Ureter (tissue), 1 donor: Measurements from ENCODE around the gene PRPF38B. TPM values are rescaled to one million over a fixed set of nuclear protein-coding genes. Genes with fewer than 3 reads are reported as not detected.
"Not testable (repeated sequence)": the region's sequence is repeated elsewhere in the genome, so short reads cannot be mapped to it uniquely, and the experiment has no call there.

ENCODE experiments used
- DNase-seq: peaks from one replicate; pipeline ENCODE4 v3.0.0-alpha.2; 2020; ENCODE audit warnings: low spot score
- total RNA-seq: library from RNA; stranded (reverse); gene quantifications from one replicate; pipeline ENCODE4 v1.2.4, GENCODE V29; 2023
- donor health status: DM: yes; HTN: yes; CAD: no.

Gene PRPF38B
- total RNA-seq, 1 donor from 2014 or later: 48.9 TPM

DNA sequence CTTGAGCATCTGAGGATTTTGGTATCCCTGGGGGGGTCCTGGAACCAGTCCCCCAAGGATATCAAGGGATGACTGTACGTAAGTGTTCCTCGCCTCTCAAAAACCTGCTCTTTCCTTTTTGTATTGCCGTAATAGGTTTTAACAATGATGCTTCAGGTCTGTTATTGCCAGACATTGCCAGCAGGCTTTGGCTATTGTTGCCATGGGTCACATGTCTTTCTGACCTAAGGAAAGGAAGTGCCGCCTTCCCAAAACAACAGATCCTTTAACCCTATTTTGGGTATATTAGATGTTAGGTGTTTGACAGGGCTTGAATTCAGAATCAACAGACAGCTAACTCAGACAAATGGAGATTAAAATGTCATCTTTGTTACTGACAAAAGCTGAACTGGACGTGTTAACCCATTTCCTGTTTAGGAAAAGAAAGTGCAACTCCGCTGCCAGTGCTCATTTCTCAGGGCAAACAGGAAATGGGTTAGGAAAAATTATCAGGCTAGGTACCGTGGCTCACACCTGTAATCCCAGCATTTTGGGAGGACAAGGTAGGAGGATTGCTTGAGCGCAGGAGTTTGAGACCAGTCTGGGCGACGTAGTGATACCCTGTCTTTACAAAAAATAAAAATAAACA lies 12.4 kb upstream of the PRPF38B start:
- no peak for DNase-seq

- not testable (repeated sequence) for DNase-seq
These were observed 10.4 kb upstream of the PRPF38B start for GRCh38 chr1:108681701-108682100.

DNA sequence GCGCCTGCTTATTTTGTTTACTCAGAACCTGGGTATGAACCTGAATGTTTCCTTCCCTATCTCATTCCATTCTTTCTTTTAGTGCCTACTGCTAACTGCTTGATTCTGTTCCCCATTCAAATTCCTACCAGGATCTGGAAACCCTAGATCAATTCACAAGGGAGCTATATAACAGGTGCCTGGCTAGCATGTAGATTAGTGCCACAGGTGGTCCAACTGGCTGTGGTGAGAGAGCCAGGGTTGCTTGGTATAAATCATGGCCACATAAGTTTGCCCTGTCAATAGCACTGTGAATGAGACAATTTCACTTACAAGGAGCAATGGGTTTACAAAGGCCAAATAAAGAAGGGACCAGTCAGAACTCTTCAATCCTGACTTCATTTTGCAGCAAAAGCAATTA lies 6.6 kb upstream of the PRPF38B start:
- DNase-seq: no peak

- DNase-seq: no peak
These were observed 5.3 kb upstream of the PRPF38B start for GRCh38 chr1:108686614-108687313.

- no peak for DNase-seq
These were observed 775 bp upstream of the PRPF38B start for GRCh38 chr1:108691128-108691941.

DNA sequence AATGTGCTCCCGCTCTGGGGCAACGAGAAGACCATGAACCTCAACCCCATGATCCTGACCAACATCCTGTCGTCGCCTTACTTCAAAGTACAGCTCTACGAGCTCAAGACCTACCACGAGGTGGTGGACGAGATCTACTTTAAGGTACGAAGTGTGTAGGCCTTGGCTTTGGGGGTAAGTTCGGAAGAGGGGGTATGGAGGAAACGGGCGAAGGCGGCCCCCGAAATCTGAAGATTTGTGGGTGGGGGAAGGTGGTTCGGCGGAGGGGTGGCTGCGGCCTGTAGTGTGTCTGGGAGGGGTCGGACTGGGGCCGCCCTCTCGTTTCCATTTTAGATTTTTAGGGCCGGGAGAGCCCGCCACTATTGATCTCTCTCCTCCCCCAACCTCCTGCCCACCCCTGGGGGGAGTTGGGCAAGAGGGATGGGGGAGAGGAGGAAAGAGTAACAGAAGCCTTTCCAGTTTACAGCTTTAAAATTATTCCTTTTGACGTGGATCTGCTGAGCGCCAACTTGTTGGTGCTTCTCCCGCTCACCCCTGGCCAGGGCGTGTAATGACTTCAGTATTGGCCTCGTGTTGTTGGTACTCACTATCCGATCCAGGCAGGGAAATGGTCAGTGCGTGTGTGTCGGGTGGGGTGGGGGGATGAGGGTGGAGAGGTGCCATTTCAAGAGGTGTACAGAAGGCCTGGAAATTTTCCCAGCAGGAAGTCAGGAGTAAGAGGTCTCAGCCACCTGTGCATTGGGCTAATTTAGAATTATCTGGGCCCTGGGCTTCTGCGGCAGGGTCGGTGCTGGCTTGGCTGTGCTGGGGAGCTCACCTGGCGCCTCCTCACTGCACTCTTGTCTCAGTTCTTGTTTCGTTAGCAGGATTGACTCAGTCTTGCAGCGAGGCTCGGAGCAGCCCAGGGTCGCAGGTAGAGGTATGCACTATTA lies 880 bp downstream of the PRPF38B start:
- peak; percentile 62 for DNase-seq

- DNase-seq: no peak
These were observed 3.4 kb downstream of the PRPF38B start for GRCh38 chr1:108695535-108695934.

DNA sequence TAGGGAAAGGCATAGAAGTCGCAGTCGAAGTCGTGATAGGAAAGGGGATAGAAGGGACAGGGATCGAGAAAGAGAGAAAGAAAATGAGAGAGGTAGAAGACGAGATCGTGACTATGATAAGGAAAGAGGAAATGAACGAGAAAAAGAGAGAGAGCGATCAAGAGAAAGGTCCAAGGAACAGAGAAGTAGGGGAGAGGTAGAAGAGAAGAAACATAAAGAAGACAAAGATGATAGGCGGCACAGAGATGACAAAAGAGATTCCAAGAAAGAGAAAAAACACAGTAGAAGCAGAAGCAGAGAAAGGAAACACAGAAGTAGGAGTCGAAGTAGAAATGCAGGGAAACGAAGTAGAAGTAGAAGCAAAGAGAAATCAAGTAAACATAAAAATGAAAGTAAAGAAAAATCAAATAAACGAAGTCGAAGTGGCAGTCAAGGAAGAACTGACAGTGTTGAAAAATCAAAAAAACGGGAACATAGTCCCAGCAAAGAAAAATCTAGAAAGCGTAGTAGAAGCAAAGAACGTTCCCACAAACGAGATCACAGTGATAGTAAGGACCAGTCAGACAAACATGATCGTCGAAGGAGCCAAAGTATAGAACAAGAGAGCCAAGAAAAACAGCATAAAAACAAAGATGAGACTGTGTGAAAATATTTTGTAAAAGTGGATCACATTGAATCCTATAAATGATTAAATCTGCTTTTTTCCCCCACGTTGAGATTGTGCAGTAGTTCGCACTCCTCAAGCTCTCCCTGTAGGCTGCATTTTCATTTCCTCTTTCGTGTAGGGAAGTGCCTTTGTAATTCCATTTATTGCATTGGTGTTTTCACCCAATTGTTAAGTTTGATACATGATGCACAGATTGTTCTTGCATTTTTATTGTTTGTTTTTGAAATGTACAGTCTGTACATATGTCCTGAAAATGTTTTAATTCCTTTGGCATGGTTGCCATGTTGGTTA lies 7.5 kb downstream of the PRPF38B start:
- DNase-seq: no peak

- no peak for DNase-seq
These were observed 9.2 kb downstream of the PRPF38B start for GRCh38 chr1:108701176-108701849.

DNA sequence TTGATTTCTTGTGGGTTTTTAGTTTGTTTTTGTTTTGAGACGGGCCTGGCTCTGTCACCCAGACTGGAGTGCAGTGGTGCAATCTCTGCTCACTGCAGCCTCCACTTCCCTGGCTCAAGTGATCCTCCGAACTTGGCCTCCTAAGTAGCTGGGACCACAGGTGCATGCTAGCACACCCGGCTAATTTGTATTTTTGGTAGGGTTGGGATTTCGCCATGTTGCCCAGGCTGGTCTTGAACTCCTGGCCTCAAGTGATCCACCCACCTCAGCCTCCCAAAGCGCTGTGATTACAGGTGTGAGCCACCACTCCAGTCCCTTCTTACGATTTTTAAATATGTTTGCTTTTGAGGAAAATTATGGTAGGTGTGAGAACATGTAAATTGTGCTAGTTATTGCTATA lies 10.0 kb downstream of the PRPF38B start:
- DNase-seq: not testable (repeated sequence)

- no peak for DNase-seq
These were observed 11.8 kb downstream of the PRPF38B start for GRCh38 chr1:108703939-108704338.

DNA sequence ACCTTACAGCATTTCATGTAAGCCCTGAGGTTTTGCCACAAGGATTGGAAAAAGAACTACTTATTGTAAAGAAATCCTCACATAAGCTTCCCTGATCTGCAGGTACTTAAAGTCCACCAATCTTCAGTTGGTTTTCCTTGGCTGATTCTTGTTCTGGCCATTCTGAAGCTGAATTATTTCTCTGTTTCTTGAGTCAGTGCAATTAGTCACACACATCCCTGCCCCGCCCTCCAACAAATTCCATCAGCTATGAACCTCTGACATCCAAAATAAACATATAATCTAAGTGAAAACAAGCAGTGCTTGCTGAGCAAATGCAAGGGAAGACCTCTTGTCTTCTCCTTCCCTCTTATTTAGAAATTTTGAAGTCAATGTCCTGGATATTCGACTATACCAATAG lies 12.4 kb downstream of the PRPF38B start:
- DNase-seq: no peak

GRCh38 chr1:108706643-108707042 lies 14.5 kb downstream of the PRPF38B start:
- no peak for DNase-seq

- no peak for DNase-seq
These were observed 16.9 kb downstream of the PRPF38B start for GRCh38 chr1:108708691-108709660.

DNA sequence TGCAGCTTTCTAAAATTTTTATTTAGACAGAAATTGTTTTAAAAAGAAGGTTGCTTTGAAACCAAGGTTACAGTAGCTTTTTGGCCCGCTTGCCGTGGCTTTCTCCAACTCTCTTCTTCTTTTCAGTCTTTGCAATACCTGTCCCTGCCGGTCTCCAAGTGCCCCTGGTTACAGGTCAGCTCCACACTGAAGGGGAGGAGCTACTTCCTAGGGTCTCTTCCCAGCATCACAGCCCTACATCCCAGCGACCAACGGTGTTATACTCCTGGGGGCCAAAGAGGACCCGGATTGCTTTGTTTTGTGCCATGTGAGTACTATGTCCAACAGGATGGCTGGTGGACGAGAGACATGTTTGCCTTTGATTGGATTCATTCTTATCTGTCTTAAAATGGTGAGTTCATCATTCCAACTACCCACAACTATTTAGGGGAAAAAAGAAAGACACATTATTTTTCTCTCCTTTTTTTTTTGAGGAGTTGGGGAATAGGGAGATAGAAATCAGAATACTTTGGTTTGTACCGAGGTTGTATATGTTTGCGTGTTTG lies 20.6 kb downstream of the PRPF38B start, which contains the start of gene FNDC7:
Gene FNDC7, plus strand, starts transcription at position 303 of the 545 bp plus-strand sequence. Its CDS starts 26 bp downstream, at position 329.
- DNase-seq: no peak

GRCh38 chr1:108715932-108716331 lies 23.8 kb downstream of the PRPF38B start:
- no peak for DNase-seq

- DNase-seq: no peak
These were observed 24.5 kb downstream of the PRPF38B start for GRCh38 chr1:108716437-108717230.
